Measurements from ENCODE around the gene UMAD1.

- TF ChIP-seq CTCF (IDR thresholded peaks at IDR 0.05) (no peak), POLR2A (IDR thresholded peaks at IDR 0.05) (no peak)
Observed at GRCh38 chr7:7851381-7851780, 210.8 kb downstream of the UMAD1 start.

Data from heart left ventricle (tissue), 13 donors.